ENCODE measurements around the gene FAM89A. TPM values are rescaled to one million over a fixed set of nuclear protein-coding genes. Genes with fewer than 3 reads are reported as not detected.

FAM89A gene
- 6.9 and 10.6 TPM in 2 replicates for total RNA-seq

DNA sequence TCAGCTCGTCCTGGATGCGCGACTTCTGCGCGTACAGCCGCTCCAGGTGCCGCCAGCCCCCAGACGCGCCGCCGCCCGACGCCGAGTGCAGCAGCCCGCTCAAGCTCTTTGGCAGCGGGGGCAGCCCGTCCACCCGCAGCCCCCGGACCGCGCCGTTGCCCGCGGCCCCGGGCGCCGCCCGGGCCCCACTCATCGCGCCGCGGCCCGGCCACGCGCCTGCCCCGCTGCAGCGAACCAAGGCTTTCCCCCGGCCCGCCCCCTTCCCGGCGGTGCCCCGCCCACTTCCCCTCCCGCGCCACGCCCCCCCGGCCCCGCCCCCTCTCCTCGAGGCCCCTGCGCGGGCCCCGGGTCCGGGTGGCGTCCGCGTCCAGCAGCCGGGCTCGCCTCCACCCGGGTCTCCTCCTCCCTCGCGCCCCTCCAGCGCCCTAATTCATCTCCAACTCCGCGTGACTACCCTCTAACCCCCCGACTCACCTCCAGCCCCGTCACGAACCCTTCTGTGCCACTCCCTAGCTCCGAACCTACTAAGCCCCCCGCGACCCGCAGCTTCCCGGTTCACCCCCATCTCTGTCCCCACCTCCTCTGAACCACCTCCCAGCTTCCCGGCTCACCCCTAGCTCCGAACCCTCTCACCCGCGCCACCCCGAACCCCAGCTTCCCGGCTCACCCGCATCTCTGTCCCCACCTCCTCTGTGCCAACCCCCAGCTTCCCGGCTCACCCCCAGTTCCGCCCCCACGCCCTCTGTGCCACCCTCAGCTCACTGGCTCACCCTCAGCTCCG, at the start of gene FAM89A:
TSS of gene FAM89A (minus strand) at position 236 of the 781 bp plus-strand sequence. CDS start at position 193, 43 bp downstream.

DNA sequence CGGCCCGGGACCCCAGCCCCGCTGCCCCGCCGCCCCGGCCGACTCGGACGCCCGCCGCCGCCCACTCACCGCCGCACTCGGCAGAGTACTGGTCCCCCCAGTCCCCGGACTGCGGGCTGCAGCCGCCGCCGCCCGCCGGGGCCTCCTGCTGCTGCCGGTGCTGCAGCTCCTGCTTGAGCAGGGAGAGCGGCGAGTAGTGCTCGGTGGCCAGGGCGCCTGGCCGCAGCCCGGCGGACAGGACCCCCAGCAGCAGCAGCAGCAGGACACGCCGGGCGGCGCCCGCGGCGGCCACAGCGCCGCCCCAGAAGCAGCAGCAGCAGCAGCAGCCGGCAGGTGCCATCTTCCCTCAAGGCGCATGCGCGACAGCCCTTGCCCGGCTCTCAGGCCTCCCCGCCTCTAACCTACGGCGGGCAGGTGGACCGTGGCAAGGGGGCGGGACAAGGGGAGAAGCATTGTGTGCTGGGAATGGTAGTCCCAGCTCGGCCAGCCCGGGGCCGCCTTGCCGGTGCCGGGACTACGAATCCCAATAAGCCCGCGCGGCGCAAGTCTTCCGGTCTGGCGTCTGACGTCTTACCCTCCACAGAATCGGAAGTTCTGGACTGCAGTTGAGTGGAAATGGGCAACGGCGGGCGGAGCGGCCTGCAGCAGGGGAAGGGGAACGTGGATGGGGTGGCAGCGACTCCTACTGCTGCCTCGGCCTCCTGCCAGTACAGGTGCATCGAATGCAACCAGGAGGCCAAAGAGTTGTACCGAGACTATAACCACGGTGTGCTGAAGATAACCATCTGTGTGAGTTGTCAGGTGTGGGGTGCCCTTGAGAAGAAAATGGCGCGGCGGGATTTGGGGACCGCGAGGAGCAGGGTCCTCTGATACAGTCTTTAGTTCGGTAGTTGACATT, 61.3 kb downstream of the FAM89A start, which contains the start of the genes ARV1 and TTC13:
TSS of gene ARV1 (plus strand) at position 604 of the 898 bp plus-strand sequence. CDS start at position 616, 12 bp downstream.
TSS of gene TTC13 (minus strand) at position 371 of the 898 bp plus-strand sequence. CDS start at position 340, 31 bp downstream.

Other genes starting within 250 kb of the FAM89A start
- gene C1orf198, start 171.7 kb downstream of the FAM89A start, total RNA-seq: 19.5 and 21.3 TPM in 2 replicates
- gene TTC13, start 61.4 kb downstream of the FAM89A start, total RNA-seq: 7.4 and 17.0 TPM in 2 replicates
- 22.5 and 33.1 TPM in 2 replicates for gene ARV1, start 61.2 kb downstream of the FAM89A start, total RNA-seq
- gene TRIM67, start 121.8 kb upstream of the FAM89A start, total RNA-seq: not detected in 2 replicates
- 60.5 and 65.0 TPM in 2 replicates for gene GNPAT, start 201.0 kb upstream of the FAM89A start, total RNA-seq

Data from myometrial cell (primary cell).